KMS-11 (cell line): ENCODE measurements around the gene CD47.

Experiments
- H2AFZ ChIP-seq: fragments of 200-600 bp; sonication (generic); 2 replicates; pipeline ENCODE4 v1.6.1; 2016; ENCODE audit warnings: antibody characterized with exemption, mixed run types, low read depth
- H3K27ac ChIP-seq: fragments of 200-600 bp; sonication (generic); 2 replicates; pipeline ENCODE4 v1.6.1; 2016; ENCODE audit warnings: mild to moderate bottlenecking, mixed run types
- H3K27me3 ChIP-seq: fragments of 200-600 bp; sonication (generic); 2 replicates; pipeline ENCODE4 v1.6.1; 2017; ENCODE audit warnings: mild to moderate bottlenecking, low read depth, mixed run types, moderate library complexity; ENCODE audit not compliant: insufficient read depth
- H3K36me3 ChIP-seq: fragments of 200-600 bp; sonication (generic); 2 replicates; pipeline ENCODE4 v1.6.1; 2017; ENCODE audit warnings: mild to moderate bottlenecking, mixed run types; ENCODE audit not compliant: insufficient read depth
- H3K4me1 ChIP-seq: fragments of 200-600 bp; sonication (generic); 2 replicates; pipeline ENCODE4 v1.6.1; 2016; ENCODE audit warnings: mild to moderate bottlenecking, low read depth, mixed run types; ENCODE audit not compliant: poor library complexity, severe bottlenecking
- H3K4me2 ChIP-seq: fragments of 200-600 bp; sonication (generic); 2 replicates; pipeline ENCODE4 v1.7.0; 2016; ENCODE audit warnings: mild to moderate bottlenecking, mixed run types
- H3K4me3 ChIP-seq: fragments of 200-600 bp; sonication (generic); IDR thresholded peaks from 2 replicates; pipeline ENCODE4 v1.6.1; 2017; ENCODE audit warnings: low read depth, low read length, mixed read lengths; ENCODE audit not compliant: insufficient read depth
- H3K79me2 ChIP-seq: fragments of 200-600 bp; sonication (generic); 2 replicates; pipeline ENCODE4 v1.6.1; 2016; ENCODE audit warnings: low read depth, mixed run types; ENCODE audit not compliant: insufficient read depth
- H3K9ac ChIP-seq: fragments of 200-600 bp; sonication (generic); 2 replicates; pipeline ENCODE4 v1.6.1; 2016; ENCODE audit warnings: mild to moderate bottlenecking, mixed run types
- H4K20me1 ChIP-seq: fragments of 200-600 bp; sonication (generic); 2 replicates; pipeline ENCODE4 v1.6.1; 2016; ENCODE audit warnings: mild to moderate bottlenecking, mixed run types; ENCODE audit not compliant: insufficient read depth
- CTCF ChIP-seq: fragments of 200-600 bp; sonication (generic); conservative IDR thresholded peaks from 2 replicates; pipeline ENCODE4 v1.6.1; 2017; ENCODE audit warnings: low read depth, mild to moderate bottlenecking, antibody characterized with exemption, low read length, moderate library complexity, mixed read lengths

Gene CD47

GRCh38 chr3:108089579-108089978 lies 1.3 kb downstream of the CD47 start:
- Histone ChIP-seq H3K4me3 (no peak overlapping the region), H3K4me1 (peaks cover 44% of the 10 kb centered on the region), H3K79me2 (peaks cover 61% of the 10 kb centered on the region), H3K27me3 (no peaks in the 10 kb centered on the region), H4K20me1 (no peaks in the 10 kb centered on the region; the same call in none of the 2 replicates), H3K4me2 (peak overlapping the region; percentile 91), H3K9ac (peak overlapping the region; percentile 83; the same call in 1 of the 2 replicates), H2AFZ (no peak overlapping the region), H3K27ac (peak overlapping the region; percentile 83), H3K36me3 (no peaks in the 10 kb centered on the region)
- TF ChIP-seq CTCF, result no peak

DNA sequence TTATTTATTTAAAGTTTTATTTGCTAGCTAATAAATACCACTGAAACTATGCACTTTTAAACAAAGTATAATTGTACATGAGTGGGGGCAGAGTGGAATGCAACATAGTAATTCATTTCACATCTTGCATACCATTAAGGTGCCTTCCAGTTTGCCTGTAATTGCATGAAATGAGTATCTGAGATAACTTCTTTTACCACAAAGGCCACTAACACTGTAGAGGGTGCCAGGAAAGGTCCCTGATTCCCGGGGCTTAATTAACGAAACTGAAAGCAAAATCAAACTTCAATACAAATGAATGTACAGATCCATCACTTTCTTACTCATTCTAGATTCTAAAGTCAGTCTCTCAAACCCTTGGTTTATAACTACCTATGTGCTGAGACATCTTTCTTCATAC lies 2.1 kb downstream of the CD47 start:
- Histone ChIP-seq H3K27ac (peak overlapping the region; percentile 83; the same call in 1 of the 2 replicates), H3K4me1 (peaks cover 44% of the 10 kb centered on the region), H3K36me3 (no peaks in the 10 kb centered on the region), H3K9ac (peak overlapping the region; percentile 83; the same call in 1 of the 2 replicates), H3K4me2 (peak overlapping the region; percentile 91), H4K20me1 (no peaks in the 10 kb centered on the region; the same call in none of the 2 replicates), H3K27me3 (no peaks in the 10 kb centered on the region), H2AFZ (no peak overlapping the region), H3K79me2 (peaks cover 70% of the 10 kb centered on the region), H3K4me3 (no peak overlapping the region)
- no peak for TF ChIP-seq CTCF

- Histone ChIP-seq H4K20me1 (no peaks in the 10 kb centered on the region; the same call in none of the 2 replicates), H3K79me2 (peaks cover 76% of the 10 kb centered on the region), H3K4me3 (no peak overlapping the region), H3K4me1 (peaks cover 47% of the 10 kb centered on the region), H2AFZ (no peak overlapping the region), H3K27me3 (no peaks in the 10 kb centered on the region), H3K36me3 (no peaks in the 10 kb centered on the region), H3K9ac (no peak overlapping the region), H3K4me2 (peak overlapping the region; percentile 91), H3K27ac (peak overlapping the region; percentile 83; the same call in 1 of the 2 replicates)
- no peak for TF ChIP-seq CTCF
Measured at GRCh38 chr3:108088146-108088545, 2.7 kb downstream of the CD47 start.

- H3K4me2 ChIP-seq, result no peak overlapping the region
- H3K27me3 ChIP-seq, result no peaks in the 10 kb centered on the region
- peaks cover 61% of the 10 kb centered on the region for H3K4me1 ChIP-seq
- H3K36me3 ChIP-seq, result no peaks in the 10 kb centered on the region
- no peak overlapping the region for H3K27ac ChIP-seq
- H3K79me2 ChIP-seq, result peaks cover 91% of the 10 kb centered on the region
- no peak overlapping the region for H2AFZ ChIP-seq
- no peak for TF ChIP-seq CTCF
- no peak overlapping the region for H3K9ac ChIP-seq
- H3K4me3 ChIP-seq, result no peak overlapping the region
- peaks cover 5% of the 10 kb centered on the region for H4K20me1 ChIP-seq
Measured at GRCh38 chr3:108086653-108087052, 4.2 kb downstream of the CD47 start.
